GM21367 (cell line): ENCODE measurements around the gene TADA1.
"Not testable (repeated sequence)": the region's sequence is repeated elsewhere in the genome, so short reads cannot be mapped to it uniquely, and the experiment has no call there.

Source experiments
- ATAC-seq: cut with Tn5 transposase; IDR thresholded peaks from one replicate; pipeline ENCODE4 v1.9.1; 2021; ENCODE audit not compliant: unreplicated experiment

The TADA1 gene

GRCh38 chr1:166844791-166845190, 31.3 kb downstream of the TADA1 start:
- no peak for ATAC-seq

GRCh38 chr1:166843769-166844596, 32.1 kb downstream of the TADA1 start:
- no peak for ATAC-seq

DNA sequence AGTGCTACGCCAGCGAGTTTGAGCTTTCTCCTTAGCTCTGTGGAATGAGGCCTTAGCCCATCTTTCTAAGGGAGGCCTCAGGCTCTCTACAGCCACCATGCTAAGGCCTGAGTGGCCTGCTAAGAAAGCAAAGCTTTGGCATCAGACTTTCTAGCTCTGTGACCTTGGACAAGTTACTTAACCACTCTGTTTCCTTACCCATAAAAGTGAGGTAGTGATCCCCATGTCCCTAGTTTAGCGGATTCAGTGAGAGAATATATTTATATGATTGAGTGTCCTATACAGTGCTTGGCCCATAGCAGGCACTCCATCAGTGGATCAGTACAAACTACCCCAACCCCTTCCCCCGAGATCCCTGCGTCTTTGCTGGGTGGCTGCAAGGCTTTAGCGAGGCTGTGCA, 32.7 kb downstream of the TADA1 start:
- no peak for ATAC-seq

GRCh38 chr1:166840309-166841274, 35.5 kb downstream of the TADA1 start:
- ATAC-seq = no peak

DNA sequence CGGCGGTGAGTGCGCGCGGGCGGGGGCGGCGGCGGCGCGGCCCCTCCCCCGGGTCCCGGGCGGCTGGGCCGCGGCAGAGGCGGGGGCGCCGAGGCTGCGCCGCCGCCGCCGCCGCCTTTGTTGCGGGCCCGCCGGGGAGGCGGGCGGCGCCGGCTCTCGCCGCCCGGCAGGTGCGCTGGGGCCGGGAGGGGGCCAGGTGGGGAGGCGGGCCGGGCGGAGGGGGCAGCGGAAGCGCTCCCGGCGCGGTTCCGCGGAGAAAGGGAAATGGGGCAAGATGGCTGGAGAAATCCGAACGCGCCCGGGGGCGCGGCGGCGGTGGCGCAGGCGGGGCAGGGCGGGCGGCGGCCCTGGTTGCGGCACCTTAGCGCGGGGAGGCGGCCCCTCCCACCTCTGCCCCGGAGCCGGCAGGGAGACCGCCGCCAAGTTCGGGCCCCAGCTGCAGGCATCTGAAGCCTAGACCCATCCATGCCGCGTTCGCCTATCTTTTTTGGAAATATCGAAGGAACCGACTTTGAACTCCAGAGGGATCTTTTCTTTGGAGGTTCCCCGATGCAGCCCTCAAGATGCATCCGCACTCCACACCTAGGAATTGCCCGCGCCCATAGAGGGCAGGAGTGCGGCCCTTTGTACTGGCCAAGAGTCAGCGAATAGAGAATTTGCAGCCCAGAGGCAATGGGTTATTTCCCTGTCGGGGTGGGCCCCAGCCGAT, 36.3 kb downstream of the TADA1 start:
- peak; percentile 30 for ATAC-seq

GRCh38 chr1:166838766-166839599, 37.1 kb downstream of the TADA1 start, which contains the start of gene POGK:
Gene POGK, plus strand, starts transcription at chr1:166839475. Its CDS starts 1,482 bp downstream, at chr1:166840957.
- ATAC-seq = peak; percentile 95

- no peak for ATAC-seq
Observed at GRCh38 chr1:166836733-166837132, 39.3 kb downstream of the TADA1 start.

DNA sequence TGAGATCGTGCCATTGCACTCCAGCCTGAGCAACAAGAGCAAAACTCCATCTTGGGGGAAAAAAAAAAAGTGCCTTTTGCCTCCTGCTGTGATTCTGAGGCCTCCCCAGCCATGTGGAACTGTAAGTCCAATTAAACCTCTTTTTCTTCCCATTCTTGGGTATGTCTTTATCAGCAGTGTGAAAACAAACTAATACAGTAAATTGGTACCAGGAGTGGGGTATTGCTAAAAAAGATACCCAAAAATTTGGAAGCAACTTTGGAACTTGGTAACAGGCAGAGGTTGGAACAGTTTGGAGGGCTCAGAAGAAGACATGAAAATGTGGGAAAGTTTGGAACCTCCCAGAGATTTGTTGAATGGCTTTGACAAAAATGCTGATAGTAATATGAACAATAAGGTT, 46.3 kb downstream of the TADA1 start:
- not testable (repeated sequence) for ATAC-seq

GRCh38 chr1:166827426-166827825, 48.6 kb downstream of the TADA1 start:
- no peak for ATAC-seq

DNA sequence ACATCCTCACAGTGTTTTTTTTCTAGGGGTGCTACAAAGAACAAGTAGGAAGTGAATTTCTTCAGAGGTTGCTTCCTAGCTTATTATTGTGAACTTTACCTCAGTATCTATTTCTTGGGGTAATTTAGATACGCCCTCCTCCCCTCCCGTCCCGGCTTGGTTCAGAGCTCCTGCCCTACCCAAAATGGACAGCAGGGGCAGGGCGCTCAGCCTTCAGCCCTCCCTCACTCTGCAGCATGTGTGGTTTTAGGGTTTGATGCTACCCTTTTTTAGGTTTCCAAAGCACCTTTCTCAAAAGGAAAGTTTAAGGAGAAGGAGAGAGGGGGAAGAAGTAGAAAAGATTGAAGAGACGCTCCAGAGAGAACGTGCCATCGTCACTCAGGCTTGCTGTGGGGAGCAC, 53.7 kb downstream of the TADA1 start:
- no peak for ATAC-seq

DNA sequence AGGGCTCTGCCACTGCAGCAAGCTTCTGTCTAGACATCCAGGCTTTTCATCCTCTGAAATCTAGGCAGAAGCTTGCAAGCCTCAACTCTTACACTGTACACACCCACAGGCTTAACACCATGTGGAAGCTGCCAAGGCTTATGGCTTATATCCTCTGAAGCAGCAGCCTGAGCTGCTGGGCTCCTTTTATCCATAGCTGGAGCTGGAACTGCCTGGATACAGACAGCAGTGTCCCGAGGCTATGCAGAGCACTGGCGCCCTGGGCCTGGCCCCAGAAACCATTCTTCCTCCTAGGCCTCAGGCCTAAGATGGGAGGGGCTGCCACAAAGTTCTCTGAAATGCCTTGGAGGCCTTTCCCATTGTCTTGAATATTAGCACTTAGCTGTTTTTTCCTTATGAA, 56.1 kb downstream of the TADA1 start:
- ATAC-seq = no peak

- no peak for ATAC-seq
Observed at GRCh38 chr1:166814611-166815010, 61.5 kb downstream of the TADA1 start.

- ATAC-seq = no peak
Observed at GRCh38 chr1:166813508-166814223, 62.4 kb downstream of the TADA1 start.

GRCh38 chr1:166811691-166812090, 64.4 kb downstream of the TADA1 start:
- no peak for ATAC-seq

GRCh38 chr1:166808952-166809351, 67.1 kb downstream of the TADA1 start:
- ATAC-seq = no peak
